ENCODE data around the gene OLIG3. TPM values are rescaled to one million over a fixed set of nuclear protein-coding genes. Genes with fewer than 3 reads are reported as not detected.

The OLIG3 gene
- polyA plus RNA-seq, 1 of the 3 experiments (the other 2 are of a cell fraction) = not detected

DNA sequence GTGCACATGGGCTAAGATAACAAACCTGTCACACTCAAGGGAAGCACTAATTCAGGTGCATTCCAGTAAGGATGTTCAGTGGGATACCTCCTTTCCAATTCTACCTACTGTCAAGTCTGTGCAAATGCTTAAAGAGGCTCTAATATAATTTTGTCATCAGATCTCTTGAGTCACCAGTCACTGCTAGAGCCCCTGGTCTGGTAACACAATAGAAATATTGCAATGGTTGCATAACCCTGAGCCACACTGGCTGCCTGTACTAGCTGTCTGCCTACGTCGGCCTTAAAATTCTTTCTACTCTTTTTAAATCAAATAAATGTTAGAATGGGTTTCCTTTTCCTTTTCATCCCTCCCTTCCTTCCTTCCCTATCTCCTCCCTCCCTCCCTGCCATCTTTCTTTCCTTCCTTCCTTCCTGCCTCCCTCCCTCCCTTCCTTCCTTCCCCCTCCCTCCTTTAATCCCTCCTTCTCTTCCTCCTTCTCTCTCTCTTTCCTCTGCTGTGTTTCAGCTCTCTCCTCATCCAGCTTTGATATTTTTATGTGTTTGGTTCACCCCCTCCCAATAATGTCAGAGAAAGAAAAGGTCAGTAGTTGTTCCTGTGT is 28.1 kb upstream of the OLIG3 start:
- POLR2A ChIA-PET = no interaction called here
- Histone ChIP-seq H3K4me1 (ENCODE audit: control insufficient read depth in 1 of 2, insufficient read depth in 2 of 2, low read depth in 1 of 2, low read length in 1 of 2) (no peaks in the 10 kb centered on the region), H3K36me3 (replicated peaks in 1 of 2; ENCODE audit: control insufficient read depth in 1 of 2, insufficient read depth in 2 of 2, low read length in 1 of 2) (no peaks in the 10 kb centered on the region), H3F3A (replicated peaks; ENCODE audit: insufficient read depth) (no peaks in the 10 kb centered on the region), H4K20me1 (ENCODE audit: insufficient read depth) (no peaks in the 10 kb centered on the region), H3K9ac (no peak overlapping the region), H3K27ac (ENCODE audit: low read depth in 2 of 2, low read length in 1 of 2) (no peak overlapping the region), H3K9me3 (no peaks in the 10 kb centered on the region), H2AFZ (ENCODE audit: low read depth) (no peak overlapping the region), H3K9me2 (no peaks in the 10 kb centered on the region), H3K4me2 (no peak overlapping the region), H3K27me3 (ENCODE audit: insufficient read depth) (no peaks in the 10 kb centered on the region), H3K4me3 (ENCODE audit: low read depth in 2 of 2, low read length in 1 of 2) (no peak overlapping the region), H3K79me2 (ENCODE audit: insufficient read depth) (no peaks in the 10 kb centered on the region)
- TF ChIP-seq GABPA (IDR thresholded peaks at IDR 0.05; ENCODE audit: low read depth) (no peak), TAF1 (IDR thresholded peaks at IDR 0.05; ENCODE audit: borderline replicate concordance, low read depth, low read length) (no peak), NFIC (IDR thresholded peaks at IDR 0.05; ENCODE audit: borderline replicate concordance) (no peak)
- TF ChIP-seq, protein P1, sequence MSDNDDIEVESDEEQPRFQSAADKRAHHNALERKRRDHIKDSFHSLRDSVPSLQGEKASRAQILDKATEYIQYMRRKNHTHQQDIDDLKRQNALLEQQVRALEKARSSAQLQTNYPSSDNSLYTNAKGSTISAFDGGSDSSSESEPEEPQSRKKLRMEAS (IDR thresholded peaks at IDR 0.05; ENCODE audit: low read depth) = no peak
- TF ChIP-seq, protein P2, sequence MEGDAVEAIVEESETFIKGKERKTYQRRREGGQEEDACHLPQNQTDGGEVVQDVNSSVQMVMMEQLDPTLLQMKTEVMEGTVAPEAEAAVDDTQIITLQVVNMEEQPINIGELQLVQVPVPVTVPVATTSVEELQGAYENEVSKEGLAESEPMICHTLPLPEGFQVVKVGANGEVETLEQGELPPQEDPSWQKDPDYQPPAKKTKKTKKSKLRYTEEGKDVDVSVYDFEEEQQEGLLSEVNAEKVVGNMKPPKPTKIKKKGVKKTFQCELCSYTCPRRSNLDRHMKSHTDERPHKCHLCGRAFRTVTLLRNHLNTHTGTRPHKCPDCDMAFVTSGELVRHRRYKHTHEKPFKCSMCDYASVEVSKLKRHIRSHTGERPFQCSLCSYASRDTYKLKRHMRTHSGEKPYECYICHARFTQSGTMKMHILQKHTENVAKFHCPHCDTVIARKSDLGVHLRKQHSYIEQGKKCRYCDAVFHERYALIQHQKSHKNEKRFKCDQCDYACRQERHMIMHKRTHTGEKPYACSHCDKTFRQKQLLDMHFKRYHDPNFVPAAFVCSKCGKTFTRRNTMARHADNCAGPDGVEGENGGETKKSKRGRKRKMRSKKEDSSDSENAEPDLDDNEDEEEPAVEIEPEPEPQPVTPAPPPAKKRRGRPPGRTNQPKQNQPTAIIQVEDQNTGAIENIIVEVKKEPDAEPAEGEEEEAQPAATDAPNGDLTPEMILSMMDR (IDR thresholded peaks at IDR 0.05) = no peak
- CTCF ChIA-PET = no interaction called here
- WGBS (ENCODE audit: low lambda C conversion rate) = 5% methylated on average over 2 of the region's 2 CpGs
- DNase-seq = no peak

DNA sequence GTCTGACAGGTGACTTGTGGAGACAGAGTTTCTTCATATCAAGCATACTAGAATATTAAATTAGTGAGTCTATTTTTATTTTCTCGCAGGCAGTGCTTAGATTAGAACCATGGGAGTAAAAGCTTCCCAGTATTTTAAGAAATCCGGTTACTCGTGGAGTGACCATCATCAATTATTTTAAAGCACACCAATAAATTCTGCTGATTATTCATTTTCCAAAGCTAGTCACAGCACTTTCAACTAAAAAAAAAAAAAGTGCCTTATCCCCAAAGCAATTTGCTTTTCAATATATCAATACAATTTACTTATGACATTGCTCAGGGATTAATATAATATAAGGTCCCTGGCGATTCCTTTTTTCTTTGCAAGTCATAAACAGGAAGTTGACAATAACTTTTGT is 26.3 kb upstream of the OLIG3 start:
- no peaks in the 10 kb centered on the region for H3K9me2 ChIP-seq
- no peak for DNase-seq
- no peak overlapping the region for H3K4me3 ChIP-seq (ENCODE audit: low read depth in 2 of 2, low read length in 1 of 2)
- no peaks in the 10 kb centered on the region for H3F3A ChIP-seq (replicated peaks; ENCODE audit: insufficient read depth)
- H3K27ac ChIP-seq (ENCODE audit: low read depth in 2 of 2, low read length in 1 of 2) = no peak overlapping the region
- ChIA-PET POLR2A (no interaction called here), CTCF (no interaction called here)
- H3K4me2 ChIP-seq = no peak overlapping the region
- H3K79me2 ChIP-seq (ENCODE audit: insufficient read depth) = no peaks in the 10 kb centered on the region
- no peaks in the 10 kb centered on the region for H3K36me3 ChIP-seq (replicated peaks in 1 of 2; ENCODE audit: control insufficient read depth in 1 of 2, insufficient read depth in 2 of 2, low read length in 1 of 2)
- no peaks in the 10 kb centered on the region for H3K9me3 ChIP-seq
- WGBS (ENCODE audit: low lambda C conversion rate) = 6% methylated on average over 4 of the region's 4 CpGs
- no peaks in the 10 kb centered on the region for H4K20me1 ChIP-seq (ENCODE audit: insufficient read depth)
- no peak overlapping the region for H2AFZ ChIP-seq (ENCODE audit: low read depth)
- no peak overlapping the region for H3K9ac ChIP-seq
- no peaks in the 10 kb centered on the region for H3K27me3 ChIP-seq (ENCODE audit: insufficient read depth)
- H3K4me1 ChIP-seq (ENCODE audit: control insufficient read depth in 1 of 2, insufficient read depth in 2 of 2, low read depth in 1 of 2, low read length in 1 of 2) = no peaks in the 10 kb centered on the region
- TF ChIP-seq MEF2A (IDR thresholded peaks at IDR 0.05; ENCODE audit: borderline replicate concordance, low read depth) (no peak), POLR2AphosphoS5 (IDR thresholded peaks at IDR 0.05; ENCODE audit: low read depth, low read length) (no peak), EZH2phosphoT487 (IDR thresholded peaks at IDR 0.05; ENCODE audit: borderline replicate concordance, low read depth) (no peak), SIN3A (IDR thresholded peaks at IDR 0.05; ENCODE audit: borderline replicate concordance, low read depth, low read length) (no peak), GABPA (IDR thresholded peaks at IDR 0.05; ENCODE audit: low read depth) (no peak), TEAD4 (IDR thresholded peaks at IDR 0.05; ENCODE audit: borderline replicate concordance, insufficient read depth) (no peak), FOXJ3 (CRISPR knock-in tag; IDR thresholded peaks at IDR 0.05) (no peak), JUND (IDR thresholded peaks at IDR 0.05) (no peak)
- TF ChIP-seq, protein P3, sequence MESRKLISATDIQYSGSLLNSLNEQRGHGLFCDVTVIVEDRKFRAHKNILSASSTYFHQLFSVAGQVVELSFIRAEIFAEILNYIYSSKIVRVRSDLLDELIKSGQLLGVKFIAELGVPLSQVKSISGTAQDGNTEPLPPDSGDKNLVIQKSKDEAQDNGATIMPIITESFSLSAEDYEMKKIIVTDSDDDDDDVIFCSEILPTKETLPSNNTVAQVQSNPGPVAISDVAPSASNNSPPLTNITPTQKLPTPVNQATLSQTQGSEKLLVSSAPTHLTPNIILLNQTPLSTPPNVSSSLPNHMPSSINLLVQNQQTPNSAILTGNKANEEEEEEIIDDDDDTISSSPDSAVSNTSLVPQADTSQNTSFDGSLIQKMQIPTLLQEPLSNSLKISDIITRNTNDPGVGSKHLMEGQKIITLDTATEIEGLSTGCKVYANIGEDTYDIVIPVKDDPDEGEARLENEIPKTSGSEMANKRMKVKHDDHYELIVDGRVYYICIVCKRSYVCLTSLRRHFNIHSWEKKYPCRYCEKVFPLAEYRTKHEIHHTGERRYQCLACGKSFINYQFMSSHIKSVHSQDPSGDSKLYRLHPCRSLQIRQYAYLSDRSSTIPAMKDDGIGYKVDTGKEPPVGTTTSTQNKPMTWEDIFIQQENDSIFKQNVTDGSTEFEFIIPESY (IDR thresholded peaks at IDR 0.05; ENCODE audit: borderline replicate concordance, low read depth) = no peak
- TF ChIP-seq, protein P4, sequence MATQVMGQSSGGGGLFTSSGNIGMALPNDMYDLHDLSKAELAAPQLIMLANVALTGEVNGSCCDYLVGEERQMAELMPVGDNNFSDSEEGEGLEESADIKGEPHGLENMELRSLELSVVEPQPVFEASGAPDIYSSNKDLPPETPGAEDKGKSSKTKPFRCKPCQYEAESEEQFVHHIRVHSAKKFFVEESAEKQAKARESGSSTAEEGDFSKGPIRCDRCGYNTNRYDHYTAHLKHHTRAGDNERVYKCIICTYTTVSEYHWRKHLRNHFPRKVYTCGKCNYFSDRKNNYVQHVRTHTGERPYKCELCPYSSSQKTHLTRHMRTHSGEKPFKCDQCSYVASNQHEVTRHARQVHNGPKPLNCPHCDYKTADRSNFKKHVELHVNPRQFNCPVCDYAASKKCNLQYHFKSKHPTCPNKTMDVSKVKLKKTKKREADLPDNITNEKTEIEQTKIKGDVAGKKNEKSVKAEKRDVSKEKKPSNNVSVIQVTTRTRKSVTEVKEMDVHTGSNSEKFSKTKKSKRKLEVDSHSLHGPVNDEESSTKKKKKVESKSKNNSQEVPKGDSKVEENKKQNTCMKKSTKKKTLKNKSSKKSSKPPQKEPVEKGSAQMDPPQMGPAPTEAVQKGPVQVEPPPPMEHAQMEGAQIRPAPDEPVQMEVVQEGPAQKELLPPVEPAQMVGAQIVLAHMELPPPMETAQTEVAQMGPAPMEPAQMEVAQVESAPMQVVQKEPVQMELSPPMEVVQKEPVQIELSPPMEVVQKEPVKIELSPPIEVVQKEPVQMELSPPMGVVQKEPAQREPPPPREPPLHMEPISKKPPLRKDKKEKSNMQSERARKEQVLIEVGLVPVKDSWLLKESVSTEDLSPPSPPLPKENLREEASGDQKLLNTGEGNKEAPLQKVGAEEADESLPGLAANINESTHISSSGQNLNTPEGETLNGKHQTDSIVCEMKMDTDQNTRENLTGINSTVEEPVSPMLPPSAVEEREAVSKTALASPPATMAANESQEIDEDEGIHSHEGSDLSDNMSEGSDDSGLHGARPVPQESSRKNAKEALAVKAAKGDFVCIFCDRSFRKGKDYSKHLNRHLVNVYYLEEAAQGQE (IDR thresholded peaks at IDR 0.05; ENCODE audit: low read depth, low read length) = no peak
- TF ChIP-seq, protein P5, sequence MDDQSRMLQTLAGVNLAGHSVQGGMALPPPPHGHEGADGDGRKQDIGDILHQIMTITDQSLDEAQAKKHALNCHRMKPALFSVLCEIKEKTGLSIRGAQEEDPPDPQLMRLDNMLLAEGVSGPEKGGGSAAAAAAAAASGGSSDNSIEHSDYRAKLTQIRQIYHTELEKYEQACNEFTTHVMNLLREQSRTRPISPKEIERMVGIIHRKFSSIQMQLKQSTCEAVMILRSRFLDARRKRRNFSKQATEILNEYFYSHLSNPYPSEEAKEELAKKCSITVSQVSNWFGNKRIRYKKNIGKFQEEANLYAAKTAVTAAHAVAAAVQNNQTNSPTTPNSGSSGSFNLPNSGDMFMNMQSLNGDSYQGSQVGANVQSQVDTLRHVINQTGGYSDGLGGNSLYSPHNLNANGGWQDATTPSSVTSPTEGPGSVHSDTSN (IDR thresholded peaks at IDR 0.05) = no peak
- TF ChIP-seq, protein P6, sequence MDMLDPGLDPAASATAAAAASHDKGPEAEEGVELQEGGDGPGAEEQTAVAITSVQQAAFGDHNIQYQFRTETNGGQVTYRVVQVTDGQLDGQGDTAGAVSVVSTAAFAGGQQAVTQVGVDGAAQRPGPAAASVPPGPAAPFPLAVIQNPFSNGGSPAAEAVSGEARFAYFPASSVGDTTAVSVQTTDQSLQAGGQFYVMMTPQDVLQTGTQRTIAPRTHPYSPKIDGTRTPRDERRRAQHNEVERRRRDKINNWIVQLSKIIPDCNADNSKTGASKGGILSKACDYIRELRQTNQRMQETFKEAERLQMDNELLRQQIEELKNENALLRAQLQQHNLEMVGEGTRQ (IDR thresholded peaks at IDR 0.05; ENCODE audit: borderline replicate concordance, low read depth, low read length) = no peak
- TF ChIP-seq, protein P1 (IDR thresholded peaks at IDR 0.05; ENCODE audit: low read depth) = no peak
